HUDEP-2 (cell line): Measurements from ENCODE around the gene SHISA5.
"Not testable (repeated sequence)": the region's sequence is repeated elsewhere in the genome, so short reads cannot be mapped to it uniquely, and the experiment has no call there.

ENCODE experiments used
- DNase-seq, 76 experiments: peaks; one replicate each; lab custom pipeline; 2025; ENCODE audit not compliant: unreplicated experiment in 76 of 76; lab: John Stamatoyannopoulos, UW

The SHISA5 gene

DNA sequence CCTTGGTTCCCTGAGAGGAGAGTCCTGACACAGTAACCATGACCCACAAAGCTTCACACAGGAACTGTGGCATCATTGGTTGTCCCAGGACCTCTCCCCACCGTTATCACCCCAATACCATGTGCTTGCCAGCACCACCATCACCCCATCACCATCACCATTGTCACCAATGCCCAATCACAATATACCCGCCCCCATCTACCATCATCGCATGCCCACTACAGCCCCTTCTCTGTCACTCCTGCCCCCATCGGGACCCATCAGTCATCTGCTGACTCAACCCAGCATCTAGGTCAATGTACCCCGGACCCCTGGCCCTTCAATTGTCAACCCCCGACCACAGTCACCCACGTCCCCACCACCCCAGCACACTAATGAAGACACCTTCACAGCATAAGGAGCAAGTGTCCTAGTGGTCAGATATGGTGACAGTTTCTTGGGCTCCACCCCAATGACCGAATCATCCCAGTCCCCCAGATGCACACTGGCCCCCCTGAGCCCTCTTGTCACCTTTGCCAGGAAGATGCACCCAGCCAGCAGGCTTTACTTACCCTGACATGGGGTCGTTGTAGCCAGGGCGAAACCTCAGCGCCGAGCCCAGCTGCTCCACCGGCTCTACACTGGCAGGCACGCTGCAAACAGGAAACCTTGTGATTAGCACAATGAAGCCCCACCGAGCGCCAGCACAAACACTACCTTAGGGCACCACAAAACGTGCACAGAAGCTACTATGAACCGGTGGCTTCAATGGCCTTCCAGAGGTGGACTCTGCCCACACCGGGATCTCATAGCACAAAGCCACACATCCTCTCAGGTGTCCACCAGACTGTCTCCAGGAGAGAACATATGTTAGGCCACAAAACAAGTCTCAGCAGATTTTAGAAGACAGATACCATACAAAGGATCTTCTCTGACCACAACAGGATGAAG, 25.1 kb downstream of the SHISA5 start:
- no peak for DNase-seq

DNA sequence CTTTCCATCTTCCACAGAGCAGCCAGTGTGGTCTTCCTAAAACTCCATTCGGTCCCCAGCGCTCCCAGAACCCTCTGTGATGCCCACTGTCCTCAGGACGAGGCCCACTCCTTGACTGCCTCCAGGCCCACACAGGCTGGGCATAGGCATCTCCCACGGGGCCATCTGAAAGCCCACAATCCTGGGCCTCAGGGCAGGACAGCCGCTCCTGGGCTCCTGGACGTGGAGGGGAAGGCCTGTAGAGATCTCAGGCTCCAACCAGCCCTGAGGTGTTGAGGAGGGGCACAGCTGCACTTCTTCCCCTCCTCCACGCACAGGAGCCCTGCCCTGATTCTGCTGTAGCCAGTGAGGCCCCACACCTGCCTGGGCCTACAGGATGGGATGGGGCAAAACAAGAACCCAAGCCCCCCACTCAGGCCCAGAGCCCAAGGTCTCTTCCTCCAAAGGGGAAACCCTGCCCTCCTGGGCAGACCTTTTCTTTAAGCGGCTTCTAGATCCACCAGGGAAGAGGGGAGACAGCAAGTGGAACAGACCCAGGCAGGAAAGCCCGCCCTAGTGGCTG, 25.9 kb downstream of the SHISA5 start:
- DNase-seq = no peak

DNA sequence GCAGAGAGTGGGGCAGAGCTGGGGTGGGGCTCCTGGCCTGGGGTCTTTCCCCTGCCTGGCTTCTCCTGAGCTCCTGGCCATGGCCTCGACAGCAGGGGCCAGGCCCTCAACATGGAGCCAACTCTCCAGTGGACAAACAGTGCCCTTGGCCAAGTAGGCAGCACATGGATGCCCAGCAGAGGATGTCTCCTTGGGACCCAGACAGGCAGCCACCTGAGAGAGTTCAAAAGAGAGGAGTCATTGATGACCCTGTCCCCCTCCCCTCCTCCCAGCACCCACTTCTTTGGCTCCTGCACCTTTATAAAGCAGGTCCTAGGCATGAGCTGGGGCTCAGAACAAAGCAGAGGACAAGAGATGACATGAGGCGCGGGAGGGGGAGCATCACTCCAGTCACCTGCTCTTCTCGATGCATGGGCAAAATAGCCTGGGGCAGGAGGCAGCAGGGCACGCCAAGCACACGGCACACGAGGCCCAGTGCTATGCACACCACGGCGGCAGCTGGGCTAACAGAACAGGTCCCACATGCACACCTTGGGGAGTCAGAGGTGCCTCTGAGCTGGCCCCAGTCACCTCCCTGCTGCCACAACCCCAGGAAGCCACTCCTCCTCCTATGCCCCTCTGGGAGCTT, 27.4 kb downstream of the SHISA5 start:
- no peak for DNase-seq

DNA sequence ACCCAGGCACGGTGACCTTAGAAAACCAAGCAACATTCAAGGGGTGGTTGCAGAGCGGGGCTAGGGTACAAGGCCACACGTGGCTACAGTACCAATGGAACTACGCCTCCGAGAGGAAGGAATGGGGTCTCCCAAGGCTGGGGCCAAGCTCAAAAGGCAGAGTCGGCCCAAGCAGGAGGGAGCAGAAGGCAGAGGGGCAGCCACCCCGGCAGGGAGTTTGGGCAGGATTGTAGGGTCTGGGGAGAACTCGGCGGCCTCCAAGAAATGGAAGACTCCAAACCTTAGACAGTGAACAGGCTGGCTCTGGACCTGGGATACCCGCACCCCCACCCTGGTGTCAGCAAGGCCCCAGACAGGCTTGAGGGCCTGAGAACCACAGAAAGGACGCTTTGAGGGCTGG, 28.8 kb downstream of the SHISA5 start:
- DNase-seq = no peak

DNA sequence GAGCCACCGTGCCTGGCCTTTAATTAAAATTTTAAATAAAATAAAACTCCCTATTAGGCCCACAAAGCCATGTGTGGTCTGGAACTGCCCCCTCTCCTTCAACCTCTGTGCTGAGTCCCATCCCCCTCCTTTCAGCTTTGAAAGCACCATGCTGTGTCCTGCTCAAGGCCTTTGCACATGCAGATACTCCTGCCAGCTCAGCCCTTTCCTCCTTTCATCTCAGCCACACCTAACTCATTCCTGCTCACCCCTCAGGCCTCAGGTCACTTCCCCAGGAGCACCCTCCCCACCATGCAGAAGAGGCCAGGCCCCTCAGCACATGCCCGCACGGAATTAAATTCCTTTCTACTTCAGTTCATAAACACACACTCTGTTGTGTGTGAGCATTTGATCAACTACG, 29.4 kb downstream of the SHISA5 start:
- no peak for DNase-seq

DNA sequence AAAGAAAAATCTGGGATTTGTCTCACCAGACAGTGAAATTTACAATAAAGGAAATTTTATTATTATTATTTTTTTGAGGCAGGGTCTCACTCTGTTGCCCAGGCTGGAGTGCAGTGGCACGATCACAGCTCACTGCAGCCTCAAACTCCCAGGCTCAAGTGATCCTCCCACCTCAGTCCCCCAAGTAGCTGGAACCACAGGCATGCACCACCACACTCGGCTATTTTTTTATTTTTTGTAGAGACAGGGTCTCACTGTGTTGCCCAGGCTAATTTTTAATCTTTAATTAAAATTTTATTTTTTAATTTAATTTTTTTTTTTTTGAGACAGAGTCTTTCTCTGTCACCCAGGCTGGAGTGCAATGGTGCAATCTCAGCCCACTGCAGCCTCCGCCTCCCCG, 29.9 kb downstream of the SHISA5 start:
- DNase-seq = not testable (repeated sequence)

DNA sequence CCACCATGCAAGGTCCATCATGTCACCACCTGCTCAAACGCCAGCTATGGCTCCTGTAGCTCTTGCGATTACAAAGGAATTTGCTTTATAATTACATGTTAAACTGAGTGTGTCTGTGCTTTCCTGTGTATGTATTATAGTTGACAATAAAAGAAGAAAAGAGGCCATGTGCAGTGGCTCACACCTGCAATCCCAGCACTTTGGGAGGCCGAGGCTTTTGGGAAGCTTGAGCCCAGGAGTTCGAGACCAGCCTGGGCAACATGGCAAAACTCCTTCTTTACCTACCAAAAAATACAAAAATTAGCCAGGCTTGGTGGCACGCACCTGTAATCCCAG, 30.4 kb downstream of the SHISA5 start:
- DNase-seq = no peak

DNA sequence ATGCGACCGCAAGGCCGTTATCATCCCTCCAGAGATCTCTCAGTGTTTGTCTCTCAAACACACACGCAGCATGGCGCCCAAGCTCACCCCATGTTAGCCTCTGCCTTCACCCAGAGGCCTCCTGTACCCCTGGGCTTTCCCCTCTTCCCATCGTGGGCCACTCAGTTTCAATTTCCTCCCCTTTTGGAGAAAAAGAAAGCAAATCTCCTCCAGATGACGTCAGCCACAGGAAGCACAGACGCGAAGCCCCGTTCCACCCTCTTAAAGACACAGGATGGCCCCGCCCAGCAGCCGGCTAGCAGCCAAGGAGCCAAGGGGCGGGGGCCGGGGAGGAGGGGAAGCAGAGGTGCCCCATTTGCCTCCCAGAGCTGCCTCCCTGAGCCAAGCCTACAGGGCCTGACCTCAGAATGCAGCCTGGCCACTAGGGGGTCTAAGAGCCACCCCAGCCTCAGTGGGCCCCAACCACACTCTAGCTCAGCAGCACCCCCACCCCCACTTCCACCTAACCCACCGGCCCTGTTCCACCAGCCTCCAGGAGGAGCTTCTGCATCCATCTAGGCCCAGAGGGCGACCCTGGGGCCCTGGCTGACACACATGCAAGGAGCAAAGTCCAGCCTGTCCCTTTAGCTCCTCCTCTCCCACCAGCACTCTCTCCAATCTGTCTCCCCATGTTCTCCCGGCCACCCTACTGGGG, 30.9 kb downstream of the SHISA5 start:
- DNase-seq = peak in 74 of 76 experiments; percentile 62 to 95 (median 91)

DNA sequence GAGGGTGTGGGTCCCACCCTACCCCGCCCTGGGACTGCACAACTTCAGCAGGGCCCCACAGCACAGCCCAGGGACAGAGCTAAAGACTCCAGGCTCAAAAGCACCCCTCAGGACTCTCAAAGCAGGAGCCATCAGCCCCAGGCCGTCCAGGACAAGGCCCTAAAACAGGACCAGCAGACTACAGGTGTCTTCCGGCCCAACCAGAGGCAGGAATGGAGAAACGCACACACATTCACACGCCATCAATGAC, 31.4 kb downstream of the SHISA5 start:
- peak in 46 of 76 experiments; percentile 7 to 84 (median 56) for DNase-seq

DNA sequence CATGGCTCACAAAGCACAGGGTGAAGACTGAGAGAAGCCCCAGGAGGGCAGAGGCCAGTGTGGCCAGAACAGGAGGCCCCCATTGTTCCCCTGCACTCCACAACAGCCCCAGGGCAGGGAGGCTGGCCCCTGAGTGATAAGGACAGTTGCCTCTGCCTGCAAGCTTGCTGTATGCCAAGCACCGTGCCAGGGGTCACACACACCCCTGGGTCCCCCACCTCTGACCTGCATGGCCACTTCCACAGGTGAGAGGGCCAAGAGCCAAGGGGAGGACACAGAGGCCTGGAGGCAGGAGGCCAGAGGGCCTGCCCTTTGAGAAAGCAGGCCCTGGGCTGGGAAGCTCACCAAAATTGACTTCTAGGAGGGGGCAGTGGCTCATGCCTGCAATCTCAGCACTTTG, 33.7 kb downstream of the SHISA5 start:
- peak in 6 of 76 experiments; percentile 12 to 30 (median 14) for DNase-seq

DNA sequence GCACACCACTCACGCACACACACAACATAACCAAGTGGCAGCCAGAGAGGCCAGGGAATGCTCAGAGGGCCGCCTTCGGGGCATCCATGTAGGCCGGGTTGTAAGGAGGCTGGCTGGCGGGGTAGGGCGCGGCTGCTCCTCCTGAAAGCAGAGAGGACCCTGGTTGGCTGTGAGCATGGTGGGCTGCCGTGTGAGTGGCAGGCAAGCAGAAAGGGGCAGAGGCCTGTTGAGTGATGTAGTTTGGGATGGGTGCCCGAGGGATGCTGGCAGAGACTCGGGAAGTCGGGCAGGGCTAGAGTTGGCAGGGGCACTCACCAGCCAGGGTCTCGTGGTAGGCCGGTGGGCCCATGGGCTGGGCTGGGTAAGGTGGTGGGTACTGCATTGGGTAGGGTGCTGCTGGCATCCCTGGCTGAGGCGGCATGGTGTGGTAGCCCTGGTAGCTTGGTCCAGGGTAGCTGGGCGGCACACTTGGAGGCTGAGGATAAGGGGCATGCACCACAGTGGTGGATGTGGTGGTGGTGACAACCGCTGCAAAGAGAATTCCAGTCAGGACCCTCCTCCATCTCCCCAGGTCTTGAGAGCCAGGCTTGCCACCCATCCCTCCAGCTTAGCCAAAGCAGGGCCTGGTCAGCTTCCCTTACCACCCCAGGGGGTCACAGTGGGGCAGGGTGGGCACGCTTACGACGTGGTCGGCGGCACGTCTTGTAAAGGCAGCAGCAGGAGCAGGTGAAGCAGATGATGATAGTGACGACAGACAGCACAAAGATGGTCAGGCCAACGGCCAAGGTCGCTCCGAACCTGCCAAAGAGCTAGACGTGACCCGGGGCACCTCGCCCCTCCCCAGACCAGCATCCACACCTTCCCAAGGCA, 34.7 kb downstream of the SHISA5 start:
- DNase-seq = no peak

DNA sequence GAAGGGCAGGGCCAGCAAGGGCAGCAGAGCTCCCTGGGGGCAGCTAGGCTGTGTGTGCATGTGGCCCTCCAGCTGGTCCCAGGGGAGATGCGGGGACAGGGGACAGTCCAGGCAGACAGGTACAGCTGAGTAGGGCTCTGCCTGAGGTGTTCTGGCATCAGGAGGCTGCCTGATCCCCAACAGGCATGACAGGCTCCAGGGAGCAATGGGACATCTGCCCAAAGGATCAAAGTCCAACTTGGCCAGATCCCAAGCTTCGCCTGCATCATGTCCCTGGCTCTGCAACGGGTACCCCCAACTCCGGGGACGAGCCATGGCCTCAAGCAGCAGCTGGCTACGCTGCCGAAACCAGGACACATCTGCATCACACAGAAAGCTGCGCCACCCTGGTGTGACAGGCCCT, 35.6 kb downstream of the SHISA5 start:
- no peak for DNase-seq

DNA sequence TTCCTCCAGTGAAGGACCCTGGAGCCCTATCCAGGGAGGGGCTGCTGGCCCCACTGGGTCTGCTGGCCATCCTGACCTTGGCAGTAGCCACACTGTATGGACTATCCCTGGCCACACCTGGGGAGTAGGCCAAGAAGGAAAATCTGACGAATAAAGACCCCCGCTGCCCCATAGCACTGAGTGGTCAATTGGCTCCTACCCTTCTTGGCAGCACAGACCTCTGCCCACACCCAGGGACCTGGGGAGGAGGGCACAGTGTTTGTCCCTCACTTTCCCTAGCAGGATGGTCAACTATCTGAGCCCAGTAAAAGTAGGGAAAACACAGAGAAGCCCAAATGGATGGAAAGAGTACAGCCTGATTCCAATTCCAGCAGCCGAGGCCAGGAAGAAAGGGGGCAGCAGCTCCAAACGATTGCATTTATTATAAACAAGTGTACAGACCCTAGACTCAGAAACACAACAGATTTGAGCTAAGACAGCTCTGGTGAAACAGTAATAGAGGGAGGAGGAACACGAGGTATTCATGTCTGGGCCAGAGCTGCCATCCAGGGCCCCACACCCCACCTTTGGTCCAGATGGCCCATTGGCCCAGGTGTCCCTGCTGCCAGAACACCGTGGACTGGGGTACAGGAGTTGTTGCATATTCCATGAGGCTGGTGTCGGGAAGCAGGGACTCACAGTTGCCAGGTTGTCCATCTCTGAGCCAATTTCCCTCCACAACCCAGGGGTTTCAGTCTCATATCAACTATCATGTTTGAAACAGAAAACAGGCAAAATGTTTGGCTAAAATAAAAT, 36.3 kb downstream of the SHISA5 start:
- no peak for DNase-seq

DNA sequence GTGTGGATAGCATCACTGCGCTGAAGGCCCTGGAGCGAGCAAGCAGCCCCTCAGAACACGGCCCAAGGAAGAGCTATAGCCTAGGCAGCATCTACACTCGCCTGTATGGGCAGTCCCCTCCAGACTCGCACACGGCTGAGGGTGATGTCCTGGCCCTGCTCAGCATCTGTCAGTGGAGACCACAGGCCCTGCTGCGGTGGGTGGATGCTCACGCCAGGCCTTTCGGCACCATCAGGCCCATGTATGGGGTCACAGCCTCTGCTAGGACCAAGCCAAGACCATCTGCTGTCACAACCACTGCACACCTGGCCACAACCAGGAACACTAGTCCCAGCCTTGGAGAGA, 36.9 kb downstream of the SHISA5 start:
- DNase-seq = no peak

DNA sequence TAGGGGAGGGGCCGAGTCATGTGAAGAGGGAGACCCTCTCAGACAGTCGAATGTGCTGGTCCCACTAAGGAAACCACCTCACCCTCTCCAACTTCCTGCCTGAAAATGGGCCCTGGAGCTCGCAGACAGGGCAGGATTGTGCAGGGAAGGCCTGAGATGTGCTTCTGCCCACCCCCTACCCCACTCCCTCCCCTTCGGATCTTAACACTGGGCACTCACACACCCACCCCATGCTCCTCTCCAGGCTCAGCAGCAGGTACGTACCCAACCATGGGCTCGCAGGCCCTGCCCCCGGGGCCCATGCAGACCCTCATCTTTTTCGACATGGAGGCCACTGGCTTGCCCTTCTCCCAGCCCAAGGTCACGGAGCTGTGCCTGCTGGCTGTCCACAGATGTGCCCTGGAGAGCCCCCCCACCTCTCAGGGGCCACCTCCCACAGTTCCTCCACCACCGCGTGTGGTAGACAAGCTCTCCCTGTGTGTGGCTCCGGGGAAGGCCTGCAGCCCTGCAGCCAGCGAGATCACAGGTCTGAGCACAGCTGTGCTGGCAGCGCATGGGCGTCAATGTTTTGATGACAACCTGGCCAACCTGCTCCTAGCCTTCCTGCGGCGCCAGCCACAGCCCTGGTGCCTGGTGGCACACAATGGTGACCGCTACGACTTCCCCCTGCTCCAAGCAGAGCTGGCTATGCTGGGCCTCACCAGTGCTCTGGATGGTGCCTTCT, 37.4 kb downstream of the SHISA5 start:
- DNase-seq = peak in 10 of 76 experiments; percentile 5 to 42 (median 14)

DNA sequence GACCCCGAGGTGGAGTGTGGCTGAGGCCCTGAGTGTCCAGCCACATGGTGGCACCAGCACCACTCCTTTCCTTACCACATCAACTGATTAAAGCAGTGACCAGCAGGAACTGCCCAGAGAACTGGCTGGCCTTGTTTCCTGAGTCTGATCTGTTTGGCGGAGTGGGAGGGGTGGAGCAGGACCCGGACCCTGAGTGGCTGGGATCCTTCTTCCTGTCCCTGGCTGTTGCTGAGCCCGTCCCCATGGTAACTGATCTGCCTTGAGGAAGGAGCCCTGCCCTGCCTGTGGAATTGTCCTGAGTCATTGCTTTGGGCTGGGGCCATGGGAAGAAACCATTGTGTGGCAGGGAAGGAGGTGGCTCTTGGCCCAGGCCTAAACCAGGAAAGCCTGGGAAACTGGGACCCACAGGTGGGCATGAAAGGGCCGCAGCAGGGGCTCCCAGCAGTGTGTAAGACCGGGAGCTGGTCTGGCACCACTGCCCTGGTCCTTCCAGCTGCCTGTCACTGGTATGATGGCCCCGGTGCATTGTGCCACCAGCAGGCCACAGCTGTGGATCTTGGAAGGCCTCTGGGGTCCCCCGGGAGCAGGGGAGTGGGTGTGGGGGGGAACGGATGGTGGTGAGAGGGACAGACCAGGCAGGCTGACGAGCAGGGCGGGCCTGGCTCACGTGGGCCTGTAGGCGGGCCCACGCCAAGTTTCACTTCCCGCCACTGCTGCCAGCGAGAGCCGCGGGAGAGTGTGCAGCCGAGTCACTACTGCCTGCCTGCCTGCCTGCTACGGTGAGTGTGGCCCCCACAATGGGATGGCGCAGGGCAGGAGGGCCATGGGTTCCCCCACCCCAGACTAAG, 38.2 kb downstream of the SHISA5 start:
- peak in 73 of 76 experiments; percentile 16 to 83 (median 65) for DNase-seq

DNA sequence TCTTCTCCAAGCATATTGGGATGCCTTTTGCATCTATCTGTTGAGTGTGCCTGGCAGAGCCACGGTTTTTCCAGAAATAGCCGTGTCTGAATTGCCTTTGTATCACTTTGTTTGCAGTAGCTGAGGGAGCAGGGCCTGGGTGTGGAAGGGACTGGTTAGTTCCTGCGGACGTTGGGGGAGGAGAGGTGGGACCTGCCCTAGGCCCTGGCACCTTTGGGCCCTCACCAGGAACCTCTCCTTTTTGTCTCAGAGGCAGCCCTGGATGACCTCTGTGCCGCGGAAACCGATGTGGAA, 38.8 kb downstream of the SHISA5 start:
- no peak for DNase-seq

DNA sequence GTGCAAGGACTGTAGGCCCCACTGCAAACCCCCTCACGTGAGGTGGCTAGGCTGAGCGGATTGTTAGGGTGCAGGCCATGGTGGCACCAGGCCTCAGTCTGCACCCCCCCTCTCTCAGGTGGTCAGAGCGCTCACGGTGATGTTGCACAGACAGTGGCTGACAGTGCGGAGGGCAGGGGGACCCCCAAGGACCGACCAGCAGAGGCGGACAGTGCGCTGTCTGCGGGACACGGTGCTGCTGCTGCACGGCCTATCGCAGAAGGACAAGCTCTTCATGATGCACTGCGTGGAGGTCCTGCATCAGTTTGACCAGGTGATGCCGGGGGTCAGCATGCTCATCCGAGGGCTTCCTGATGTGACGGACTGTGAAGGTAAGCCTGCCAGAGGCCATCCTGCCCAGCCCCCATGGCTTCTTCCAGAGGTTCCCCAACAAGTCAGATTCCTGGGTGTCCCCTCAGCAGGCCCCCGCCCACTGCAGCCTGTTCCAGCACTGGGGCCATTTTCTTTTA, 39.2 kb downstream of the SHISA5 start:
- DNase-seq = no peak
